ENCODE measurements around the gene CPVL.

DNA sequence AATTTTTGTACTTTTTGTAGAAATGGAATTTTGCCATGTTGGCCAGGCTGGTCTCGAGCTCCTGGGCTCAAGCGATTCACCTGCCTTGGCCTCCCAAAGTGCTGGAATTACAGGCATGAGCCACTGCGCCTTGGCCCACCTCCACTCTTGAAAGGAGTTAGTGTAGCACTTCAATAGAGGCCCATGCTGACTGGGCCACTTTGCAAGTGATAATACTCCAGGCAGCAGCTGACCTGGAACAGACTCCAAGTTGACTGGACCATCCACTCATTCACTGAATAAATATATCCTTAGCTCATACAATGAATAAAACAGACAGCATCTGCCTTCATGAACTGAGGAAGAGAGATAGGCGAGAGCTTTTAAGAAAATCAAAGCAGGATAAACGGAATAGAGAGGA lies 14.7 kb downstream of the CPVL start:
- TF ChIP-seq, protein P1, sequence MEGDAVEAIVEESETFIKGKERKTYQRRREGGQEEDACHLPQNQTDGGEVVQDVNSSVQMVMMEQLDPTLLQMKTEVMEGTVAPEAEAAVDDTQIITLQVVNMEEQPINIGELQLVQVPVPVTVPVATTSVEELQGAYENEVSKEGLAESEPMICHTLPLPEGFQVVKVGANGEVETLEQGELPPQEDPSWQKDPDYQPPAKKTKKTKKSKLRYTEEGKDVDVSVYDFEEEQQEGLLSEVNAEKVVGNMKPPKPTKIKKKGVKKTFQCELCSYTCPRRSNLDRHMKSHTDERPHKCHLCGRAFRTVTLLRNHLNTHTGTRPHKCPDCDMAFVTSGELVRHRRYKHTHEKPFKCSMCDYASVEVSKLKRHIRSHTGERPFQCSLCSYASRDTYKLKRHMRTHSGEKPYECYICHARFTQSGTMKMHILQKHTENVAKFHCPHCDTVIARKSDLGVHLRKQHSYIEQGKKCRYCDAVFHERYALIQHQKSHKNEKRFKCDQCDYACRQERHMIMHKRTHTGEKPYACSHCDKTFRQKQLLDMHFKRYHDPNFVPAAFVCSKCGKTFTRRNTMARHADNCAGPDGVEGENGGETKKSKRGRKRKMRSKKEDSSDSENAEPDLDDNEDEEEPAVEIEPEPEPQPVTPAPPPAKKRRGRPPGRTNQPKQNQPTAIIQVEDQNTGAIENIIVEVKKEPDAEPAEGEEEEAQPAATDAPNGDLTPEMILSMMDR (conservative IDR thresholded peaks at IDR 0.05; ENCODE audit: low read depth, low read length) = no peak
- no peak for TF ChIP-seq CEBPB (IDR thresholded peaks at IDR 0.05; ENCODE audit: low read depth, low read length)
- no peak for TF ChIP-seq USF2 (IDR thresholded peaks at IDR 0.05; ENCODE audit: low read depth, low read length)
- TF ChIP-seq BHLHE40 (IDR thresholded peaks at IDR 0.05; ENCODE audit: low read depth, low read length) = no peak
- no peak for TF ChIP-seq POLR2A (IDR thresholded peaks at IDR 0.05; ENCODE audit: low read depth, low read length)
- TF ChIP-seq MAZ (IDR thresholded peaks at IDR 0.05; ENCODE audit: borderline replicate concordance, low read depth, low read length) = no peak
- no peak for TF ChIP-seq NFE2L2 (IDR thresholded peaks at IDR 0.05; ENCODE audit: low read depth, low read length)
- no peak for TF ChIP-seq MXI1 (IDR thresholded peaks at IDR 0.05; ENCODE audit: borderline replicate concordance, low read depth, low read length)
- no peak for TF ChIP-seq RCOR1 (IDR thresholded peaks at IDR 0.05; ENCODE audit: insufficient replicate concordance, low read length)
- no peak for TF ChIP-seq RFX5 (IDR thresholded peaks at IDR 0.05; ENCODE audit: low read depth, low read length)
- TF ChIP-seq, protein P2, sequence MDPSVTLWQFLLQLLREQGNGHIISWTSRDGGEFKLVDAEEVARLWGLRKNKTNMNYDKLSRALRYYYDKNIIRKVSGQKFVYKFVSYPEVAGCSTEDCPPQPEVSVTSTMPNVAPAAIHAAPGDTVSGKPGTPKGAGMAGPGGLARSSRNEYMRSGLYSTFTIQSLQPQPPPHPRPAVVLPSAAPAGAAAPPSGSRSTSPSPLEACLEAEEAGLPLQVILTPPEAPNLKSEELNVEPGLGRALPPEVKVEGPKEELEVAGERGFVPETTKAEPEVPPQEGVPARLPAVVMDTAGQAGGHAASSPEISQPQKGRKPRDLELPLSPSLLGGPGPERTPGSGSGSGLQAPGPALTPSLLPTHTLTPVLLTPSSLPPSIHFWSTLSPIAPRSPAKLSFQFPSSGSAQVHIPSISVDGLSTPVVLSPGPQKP (IDR thresholded peaks at IDR 0.05; ENCODE audit: borderline replicate concordance, low read depth, low read length) = no peak
- TF ChIP-seq RAD21 (IDR thresholded peaks at IDR 0.05; ENCODE audit: low read length) = no peak
- no peak for TF ChIP-seq MAFK (IDR thresholded peaks at IDR 0.05; ENCODE audit: low read depth, low read length)
- TF ChIP-seq FOS (IDR thresholded peaks at IDR 0.05; ENCODE audit: low read depth, low read length) = no peak

Measured in IMR-90 (cell line).